Measurements from ENCODE around the gene NUDT7.

DNA sequence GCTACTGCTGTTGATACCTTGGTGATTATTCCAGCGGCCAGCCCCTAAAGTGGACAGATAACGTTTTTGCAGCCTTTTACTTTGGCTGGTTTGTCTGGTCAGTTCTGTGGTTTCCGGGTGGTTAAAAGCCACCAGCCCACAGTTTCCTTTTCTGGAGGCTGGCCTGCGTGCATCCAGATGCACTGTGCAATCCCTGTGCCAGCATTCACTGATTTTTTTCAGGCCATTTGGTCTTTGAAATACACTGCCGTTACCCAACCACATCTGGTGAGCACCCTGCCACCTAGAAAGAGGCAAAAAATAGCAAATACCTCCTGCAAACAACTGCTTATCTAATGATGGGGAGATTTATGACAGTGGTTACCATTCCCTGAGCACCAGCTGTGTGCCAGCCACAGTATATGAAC, 797 bp downstream of the NUDT7 start:
- TF ChIP-seq, protein P1, sequence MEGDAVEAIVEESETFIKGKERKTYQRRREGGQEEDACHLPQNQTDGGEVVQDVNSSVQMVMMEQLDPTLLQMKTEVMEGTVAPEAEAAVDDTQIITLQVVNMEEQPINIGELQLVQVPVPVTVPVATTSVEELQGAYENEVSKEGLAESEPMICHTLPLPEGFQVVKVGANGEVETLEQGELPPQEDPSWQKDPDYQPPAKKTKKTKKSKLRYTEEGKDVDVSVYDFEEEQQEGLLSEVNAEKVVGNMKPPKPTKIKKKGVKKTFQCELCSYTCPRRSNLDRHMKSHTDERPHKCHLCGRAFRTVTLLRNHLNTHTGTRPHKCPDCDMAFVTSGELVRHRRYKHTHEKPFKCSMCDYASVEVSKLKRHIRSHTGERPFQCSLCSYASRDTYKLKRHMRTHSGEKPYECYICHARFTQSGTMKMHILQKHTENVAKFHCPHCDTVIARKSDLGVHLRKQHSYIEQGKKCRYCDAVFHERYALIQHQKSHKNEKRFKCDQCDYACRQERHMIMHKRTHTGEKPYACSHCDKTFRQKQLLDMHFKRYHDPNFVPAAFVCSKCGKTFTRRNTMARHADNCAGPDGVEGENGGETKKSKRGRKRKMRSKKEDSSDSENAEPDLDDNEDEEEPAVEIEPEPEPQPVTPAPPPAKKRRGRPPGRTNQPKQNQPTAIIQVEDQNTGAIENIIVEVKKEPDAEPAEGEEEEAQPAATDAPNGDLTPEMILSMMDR (IDR thresholded peaks at IDR 0.05) = no peak
- TF ChIP-seq EP300 (IDR thresholded peaks at IDR 0.05) = no peak

All from suprapubic skin (tissue), 3 donors.